Measurements from ENCODE around the gene NR1H4.

Gene NR1H4

GRCh38 chr12:100473050-100473715 is 483 bp upstream of the NR1H4 start:
- Histone ChIP-seq H3K4me3 (ENCODE audit: low read length) (no peak overlapping the region), H3K36me3 (ENCODE audit: control insufficient read depth, low read depth, low read length) (no peaks in the 10 kb centered on the region), H3K9ac (ENCODE audit: low read length) (no peak overlapping the region), H3K27ac (ENCODE audit: low read length) (no peak overlapping the region), H3K9me3 (ENCODE audit: control insufficient read depth, low read depth, low read length) (no peaks in the 10 kb centered on the region), H3K27me3 (ENCODE audit: control insufficient read depth, insufficient read depth, low read length) (no peaks in the 10 kb centered on the region), H3K4me1 (ENCODE audit: control insufficient read depth, low read depth, low read length) (no peaks in the 10 kb centered on the region)

DNA sequence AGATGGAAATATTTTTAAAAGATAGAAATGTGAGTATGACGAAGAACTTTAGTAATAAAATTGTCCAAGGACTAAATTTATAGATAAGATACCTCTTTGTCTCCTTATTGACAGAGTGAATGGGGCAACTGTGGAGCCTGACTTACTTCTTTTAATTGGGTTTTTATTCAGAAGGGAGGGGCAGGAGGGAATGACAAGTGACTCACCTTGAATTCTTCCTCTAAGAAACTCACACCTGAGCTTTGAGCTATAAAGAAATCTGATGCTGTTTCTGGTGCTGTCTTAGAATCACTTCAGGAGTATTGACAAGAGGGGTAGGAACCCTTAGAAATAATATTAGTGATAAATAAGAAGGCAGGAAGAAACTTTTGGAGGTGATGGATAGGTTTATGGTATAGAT is 951 bp downstream of the NR1H4 start:
- Histone ChIP-seq H3K4me3 (ENCODE audit: low read length) (no peak overlapping the region), H3K4me1 (ENCODE audit: control insufficient read depth, low read depth, low read length) (no peaks in the 10 kb centered on the region), H3K36me3 (ENCODE audit: control insufficient read depth, low read depth, low read length) (no peaks in the 10 kb centered on the region), H3K9ac (ENCODE audit: low read length) (no peak overlapping the region), H3K27ac (ENCODE audit: low read length) (no peak overlapping the region), H3K9me3 (ENCODE audit: control insufficient read depth, low read depth, low read length) (no peaks in the 10 kb centered on the region), H3K27me3 (ENCODE audit: control insufficient read depth, insufficient read depth, low read length) (no peaks in the 10 kb centered on the region)

- Histone ChIP-seq H3K9ac (ENCODE audit: low read length) (no peak overlapping the region), H3K36me3 (ENCODE audit: control insufficient read depth, low read depth, low read length) (no peaks in the 10 kb centered on the region), H3K4me1 (ENCODE audit: control insufficient read depth, low read depth, low read length) (no peaks in the 10 kb centered on the region), H3K27me3 (ENCODE audit: control insufficient read depth, insufficient read depth, low read length) (no peaks in the 10 kb centered on the region), H3K27ac (ENCODE audit: low read length) (no peak overlapping the region), H3K4me3 (ENCODE audit: low read length) (no peak overlapping the region), H3K9me3 (ENCODE audit: control insufficient read depth, low read depth, low read length) (no peaks in the 10 kb centered on the region)
These were observed 2.5 kb downstream of the NR1H4 start for GRCh38 chr12:100476013-100476751.

- Histone ChIP-seq H3K9ac (ENCODE audit: low read length) (no peak overlapping the region), H3K36me3 (ENCODE audit: control insufficient read depth, low read depth, low read length) (no peaks in the 10 kb centered on the region), H3K9me3 (ENCODE audit: control insufficient read depth, low read depth, low read length) (no peaks in the 10 kb centered on the region), H3K27ac (ENCODE audit: low read length) (no peak overlapping the region), H3K4me1 (ENCODE audit: control insufficient read depth, low read depth, low read length) (no peaks in the 10 kb centered on the region), H3K4me3 (ENCODE audit: low read length) (no peak overlapping the region), H3K27me3 (ENCODE audit: control insufficient read depth, insufficient read depth, low read length) (no peaks in the 10 kb centered on the region)
These were observed 7.4 kb downstream of the NR1H4 start for GRCh38 chr12:100481021-100481420.

DNA sequence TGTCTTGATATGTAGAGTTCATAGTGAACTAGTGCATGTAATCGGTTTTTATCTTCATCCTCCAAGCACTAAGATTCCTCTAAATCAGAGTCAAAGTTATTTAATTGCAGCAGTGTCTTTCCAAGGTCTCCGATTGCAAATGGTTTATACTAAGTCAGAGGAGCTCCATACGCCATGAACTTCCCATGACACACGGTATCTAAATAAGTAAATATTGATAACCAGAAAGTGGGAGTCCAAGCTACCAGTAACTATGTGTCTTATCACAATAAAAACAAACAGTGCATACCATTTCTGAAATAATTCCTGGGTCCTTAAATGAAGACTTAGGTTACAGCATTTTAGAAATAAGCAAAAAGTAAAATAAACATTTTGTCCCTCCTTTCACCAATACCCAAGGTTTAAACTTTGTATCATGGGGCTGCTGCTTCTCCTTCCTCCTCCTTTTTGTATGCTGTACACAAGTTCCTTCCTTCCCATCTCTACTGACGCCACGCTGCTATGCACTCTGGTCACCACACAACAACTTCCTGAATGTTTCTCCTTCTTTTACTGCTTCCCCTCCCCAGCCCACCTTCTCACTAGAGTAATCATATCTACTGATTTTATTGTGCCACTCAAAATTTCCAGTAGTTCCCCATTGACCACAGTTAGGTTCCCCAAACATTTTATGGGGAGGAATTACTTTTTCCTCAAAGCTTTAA is 10.7 kb downstream of the NR1H4 start:
- Histone ChIP-seq H3K36me3 (ENCODE audit: control insufficient read depth, low read depth, low read length) (no peaks in the 10 kb centered on the region), H3K9ac (ENCODE audit: low read length) (no peak overlapping the region), H3K4me3 (ENCODE audit: low read length) (no peak overlapping the region), H3K27me3 (ENCODE audit: control insufficient read depth, insufficient read depth, low read length) (no peaks in the 10 kb centered on the region), H3K4me1 (ENCODE audit: control insufficient read depth, low read depth, low read length) (no peaks in the 10 kb centered on the region), H3K9me3 (ENCODE audit: control insufficient read depth, low read depth, low read length) (no peaks in the 10 kb centered on the region), H3K27ac (ENCODE audit: low read length) (no peak overlapping the region)

DNA sequence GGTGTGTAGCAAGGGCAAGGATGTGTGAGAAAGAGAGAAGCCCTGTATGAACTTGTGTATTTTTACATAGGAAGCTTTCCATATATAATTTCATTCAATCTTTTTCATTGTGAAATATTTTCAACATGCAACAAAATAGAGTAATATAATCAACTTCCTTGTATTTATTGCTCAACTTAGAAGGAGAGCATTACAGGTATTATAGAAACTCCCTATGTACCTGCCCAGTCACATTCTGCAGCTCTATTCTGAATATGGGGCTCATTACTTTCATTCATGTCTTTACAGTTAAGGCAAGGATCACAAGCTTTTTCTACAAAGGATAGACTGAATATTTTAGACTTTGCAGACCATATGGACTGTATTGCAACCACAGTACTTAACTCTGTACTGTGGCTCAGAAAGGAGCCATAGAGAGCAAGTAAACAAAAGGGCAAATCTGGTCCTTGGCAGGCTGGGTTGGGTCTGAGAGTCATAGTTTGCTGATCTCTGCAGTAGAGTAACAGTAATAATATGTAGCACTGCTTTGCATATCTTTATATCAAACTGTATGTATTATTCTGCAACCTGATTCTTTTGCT is 11.3 kb downstream of the NR1H4 start:
- Histone ChIP-seq H3K36me3 (ENCODE audit: control insufficient read depth, low read depth, low read length) (no peaks in the 10 kb centered on the region), H3K27ac (ENCODE audit: low read length) (no peak overlapping the region), H3K27me3 (ENCODE audit: control insufficient read depth, insufficient read depth, low read length) (no peaks in the 10 kb centered on the region), H3K4me3 (ENCODE audit: low read length) (no peak overlapping the region), H3K9ac (ENCODE audit: low read length) (no peak overlapping the region), H3K4me1 (ENCODE audit: control insufficient read depth, low read depth, low read length) (no peaks in the 10 kb centered on the region), H3K9me3 (ENCODE audit: control insufficient read depth, low read depth, low read length) (no peaks in the 10 kb centered on the region)

DNA sequence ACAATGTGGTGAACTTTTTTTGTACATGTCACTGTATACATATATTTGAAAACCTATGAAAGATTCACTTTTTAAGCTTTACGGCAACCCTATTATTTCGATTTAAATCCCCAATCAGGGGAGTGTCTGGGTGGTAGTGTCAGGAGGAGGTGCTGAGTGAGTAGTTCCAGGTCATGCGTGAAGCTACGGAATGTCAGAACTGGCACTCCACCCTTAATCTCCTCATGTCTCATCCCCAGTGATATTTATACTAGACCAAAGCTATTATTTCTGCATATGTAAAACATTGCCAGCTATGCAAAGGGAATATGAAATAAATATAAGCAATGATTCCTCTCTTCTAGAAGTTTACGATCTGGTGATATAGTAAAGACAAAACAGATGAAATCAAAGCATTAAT is 12.3 kb downstream of the NR1H4 start:
- Histone ChIP-seq H3K9ac (ENCODE audit: low read length) (no peak overlapping the region), H3K9me3 (ENCODE audit: control insufficient read depth, low read depth, low read length) (no peaks in the 10 kb centered on the region), H3K4me3 (ENCODE audit: low read length) (no peak overlapping the region), H3K27me3 (ENCODE audit: control insufficient read depth, insufficient read depth, low read length) (no peaks in the 10 kb centered on the region), H3K27ac (ENCODE audit: low read length) (no peak overlapping the region), H3K36me3 (ENCODE audit: control insufficient read depth, low read depth, low read length) (no peaks in the 10 kb centered on the region), H3K4me1 (ENCODE audit: control insufficient read depth, low read depth, low read length) (no peaks in the 10 kb centered on the region)

DNA sequence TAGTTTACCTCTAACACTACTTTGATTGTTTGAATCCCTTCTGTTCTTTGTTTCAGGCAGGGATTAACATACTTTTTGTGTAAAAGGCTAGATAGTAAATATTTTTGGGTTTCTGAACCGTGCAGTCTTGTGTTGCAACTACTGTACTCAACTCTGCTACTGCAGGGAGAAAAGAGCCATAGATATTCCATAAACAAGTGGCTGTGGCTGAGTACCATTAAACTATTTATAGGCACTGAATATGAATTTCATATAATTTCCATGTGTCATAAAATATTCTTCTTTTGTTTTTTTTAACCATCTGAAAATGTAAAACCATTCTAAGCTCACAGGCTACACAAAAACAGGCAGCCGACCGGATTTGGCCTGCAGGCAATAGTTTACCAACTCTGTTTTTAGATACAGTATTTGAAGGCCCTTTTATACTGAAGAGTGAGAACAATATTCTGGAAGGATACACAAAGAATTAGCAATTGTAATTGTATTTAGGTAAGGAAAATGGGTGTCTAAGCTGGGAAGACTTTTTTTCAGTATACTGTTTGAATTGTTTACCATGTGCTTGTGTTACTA is 15.7 kb downstream of the NR1H4 start:
- H3K27ac ChIP-seq (ENCODE audit: low read length) = no peak overlapping the region
- H3K36me3 ChIP-seq (ENCODE audit: control insufficient read depth, low read depth, low read length) = no peaks in the 10 kb centered on the region
- no peaks in the 10 kb centered on the region for H3K9me3 ChIP-seq (ENCODE audit: control insufficient read depth, low read depth, low read length)
- H3K4me3 ChIP-seq (ENCODE audit: low read length) = no peak overlapping the region
- no peaks in the 10 kb centered on the region for H3K4me1 ChIP-seq (ENCODE audit: control insufficient read depth, low read depth, low read length)
- H3K9ac ChIP-seq (ENCODE audit: low read length) = no peak overlapping the region
- H3K27me3 ChIP-seq (ENCODE audit: control insufficient read depth, insufficient read depth, low read length) = no peaks in the 10 kb centered on the region

- no peak overlapping the region for H3K4me3 ChIP-seq (ENCODE audit: low read length)
- no peaks in the 10 kb centered on the region for H3K27me3 ChIP-seq (ENCODE audit: control insufficient read depth, insufficient read depth, low read length)
- H3K9ac ChIP-seq (ENCODE audit: low read length) = no peak overlapping the region
- no peaks in the 10 kb centered on the region for H3K36me3 ChIP-seq (ENCODE audit: control insufficient read depth, low read depth, low read length)
- no peaks in the 10 kb centered on the region for H3K4me1 ChIP-seq (ENCODE audit: control insufficient read depth, low read depth, low read length)
- no peak overlapping the region for H3K27ac ChIP-seq (ENCODE audit: low read length)
- H3K9me3 ChIP-seq (ENCODE audit: control insufficient read depth, low read depth, low read length) = no peaks in the 10 kb centered on the region
These were observed 16.4 kb downstream of the NR1H4 start for GRCh38 chr12:100490056-100490455.

- Histone ChIP-seq H3K27ac (ENCODE audit: low read length) (no peak overlapping the region), H3K27me3 (ENCODE audit: control insufficient read depth, insufficient read depth, low read length) (no peaks in the 10 kb centered on the region), H3K4me1 (ENCODE audit: control insufficient read depth, low read depth, low read length) (no peaks in the 10 kb centered on the region), H3K4me3 (ENCODE audit: low read length) (no peak overlapping the region), H3K36me3 (ENCODE audit: control insufficient read depth, low read depth, low read length) (no peaks in the 10 kb centered on the region), H3K9me3 (ENCODE audit: control insufficient read depth, low read depth, low read length) (no peaks in the 10 kb centered on the region), H3K9ac (ENCODE audit: low read length) (no peak overlapping the region)
These were observed 17.4 kb downstream of the NR1H4 start for GRCh38 chr12:100491104-100491503.

DNA sequence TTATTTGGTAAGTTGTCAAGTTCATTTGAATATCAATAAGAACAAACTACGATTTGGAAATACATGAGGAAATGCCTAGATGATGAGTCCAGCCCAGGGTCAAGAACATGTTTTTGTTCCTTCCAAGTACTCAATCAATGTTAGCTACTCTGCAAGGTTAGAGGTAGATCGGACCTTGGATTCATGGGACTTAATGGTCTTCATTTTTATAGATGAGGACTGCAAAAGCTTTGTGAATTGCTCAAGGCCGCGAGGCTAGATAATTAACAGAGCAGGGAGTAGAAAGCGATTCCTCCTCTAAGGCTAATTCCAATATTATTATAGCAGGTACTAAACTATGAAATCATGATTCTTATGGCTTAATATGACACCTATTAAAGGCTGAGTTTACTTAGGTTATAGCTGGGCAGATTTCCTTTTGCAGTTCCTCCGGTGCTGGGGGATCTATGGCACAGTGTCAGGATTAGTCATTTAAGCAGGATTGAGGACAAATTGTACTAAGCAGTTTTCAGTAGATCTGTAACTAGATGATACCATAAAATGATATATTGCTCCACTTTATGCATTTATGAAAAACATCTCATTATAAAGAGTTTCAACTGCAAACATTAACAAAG is 19.8 kb downstream of the NR1H4 start:
- H3K9ac ChIP-seq (ENCODE audit: low read length) = no peak overlapping the region
- no peak overlapping the region for H3K4me3 ChIP-seq (ENCODE audit: low read length)
- no peak overlapping the region for H3K27ac ChIP-seq (ENCODE audit: low read length)
- H3K4me1 ChIP-seq (ENCODE audit: control insufficient read depth, low read depth, low read length) = no peaks in the 10 kb centered on the region
- H3K9me3 ChIP-seq (ENCODE audit: control insufficient read depth, low read depth, low read length) = no peaks in the 10 kb centered on the region
- H3K27me3 ChIP-seq (ENCODE audit: control insufficient read depth, insufficient read depth, low read length) = no peaks in the 10 kb centered on the region
- H3K36me3 ChIP-seq (ENCODE audit: control insufficient read depth, low read depth, low read length) = no peaks in the 10 kb centered on the region
